Stimulated activated naive B cell treated with anti-CD40 and anti-IgM and Interleukin-4, amounts not matched to agents 10 μg/mL and 1 μg/mL and 100 μg/mL, for 72 hours (primary cell): ENCODE data around the gene SPATA13.
A peak's percentile ranks its signal among the peaks of the same experiment; 100 is the strongest.
"Not testable (repeated sequence)": the region's sequence is repeated elsewhere in the genome, so short reads cannot be mapped to it uniquely, and the experiment has no call there.

Source experiments
- ATAC-seq, 2 donors: fragments of 150-1000 bp; cut with Tn5 transposase; replicated peaks; 2 replicates each; pipeline ENCODE4 v1.10.0; 2021; ENCODE audit warnings: moderate library complexity in 1 of 2
- DNase-seq: peaks from one replicate; pipeline ENCODE4 v3.0.0; 2021
- H3K27ac Mint-ChIP-seq: one replicate; pipeline ENCODE4 v1.8.0; 2022; ENCODE audit warnings: mild to moderate bottlenecking, mixed read lengths
- H3K27me3 Mint-ChIP-seq, 2 donors: one replicate each; pipeline ENCODE4 v1.8.0; 2022; ENCODE audit warnings: mixed read lengths in 2 of 2
- H3K36me3 Mint-ChIP-seq, 2 donors: one replicate each; pipeline ENCODE4 v1.8.0; 2022; ENCODE audit warnings: mixed read lengths in 2 of 2, mild to moderate bottlenecking in 1 of 2
- H3K4me1 Mint-ChIP-seq, 2 donors: one replicate each; pipeline ENCODE4 v1.8.0; 2022; ENCODE audit warnings: mixed read lengths in 2 of 2, mild to moderate bottlenecking in 1 of 2
- H3K4me3 Mint-ChIP-seq, 2 donors: one replicate each; pipeline ENCODE4 v1.8.0; 2022; ENCODE audit warnings: mild to moderate bottlenecking in 2 of 2, mixed read lengths in 2 of 2, moderate library complexity in 1 of 2
- H3K9me3 Mint-ChIP-seq, 2 donors: one replicate each; pipeline ENCODE4 v1.8.0; 2022; ENCODE audit warnings: mixed read lengths in 2 of 2, mild to moderate bottlenecking in 1 of 2

SPATA13 gene

GRCh38 chr13:24207841-24208667, 47.5 kb downstream of the SPATA13 start:
- H3K9me3 Mint-ChIP-seq: peaks cover 0 to 3% of the 10 kb centered on the region in 2 donors
- H3K27me3 Mint-ChIP-seq: peaks cover 18 to 20% of the 10 kb centered on the region in 2 donors
- no peaks in the 10 kb centered on the region for H3K36me3 Mint-ChIP-seq

GRCh38 chr13:24209138-24209537, 48.6 kb downstream of the SPATA13 start:
- Mint-ChIP-seq H3K27ac (no peak overlapping the region), H3K27me3 (peaks cover 17 to 20% of the 10 kb centered on the region in 2 donors), H3K4me1 (peaks cover 14% of the 10 kb centered on the region in 2 donors), H3K36me3 (no peaks in the 10 kb centered on the region), H3K4me3 (no peak overlapping the region), H3K9me3 (peaks cover 0 to 3% of the 10 kb centered on the region in 2 donors)
- ATAC-seq (no peak), DNase-seq (no peak)

More at GRCh38 chr13:24207841-24208667, 47.5 kb downstream of the SPATA13 start:
- Mint-ChIP-seq H3K27ac (no peak overlapping the region), H3K4me1 (peaks cover 17 to 20% of the 10 kb centered on the region in 2 donors), H3K4me3 (no peak overlapping the region)
- ATAC-seq: no peak
- DNase-seq: no peak

GRCh38 chr13:24212254-24212653, 51.7 kb downstream of the SPATA13 start:
- Mint-ChIP-seq H3K4me3 (no peak overlapping the region), H3K4me1 (peaks cover 27 to 39% of the 10 kb centered on the region in 2 donors), H3K9me3 (peaks cover 0 to 3% of the 10 kb centered on the region in 2 donors), H3K27ac (no peak overlapping the region), H3K27me3 (peaks cover 3 to 5% of the 10 kb centered on the region in 2 donors), H3K36me3 (no peaks in the 10 kb centered on the region)
- DNase-seq (no peak), ATAC-seq (no peak)

GRCh38 chr13:24212674-24213073, 52.2 kb downstream of the SPATA13 start:
- Mint-ChIP-seq H3K27ac (no peak overlapping the region), H3K27me3 (peaks cover 3 to 5% of the 10 kb centered on the region in 2 donors), H3K9me3 (peaks cover 0 to 3% of the 10 kb centered on the region in 2 donors), H3K36me3 (no peaks in the 10 kb centered on the region), H3K4me3 (peak overlapping the region in 1 of 2 donors; percentile 39), H3K4me1 (peaks cover 30 to 43% of the 10 kb centered on the region in 2 donors)
- DNase-seq (no peak), ATAC-seq (no peak)

- DNase-seq: no peak
- Mint-ChIP-seq H3K27ac (no peak overlapping the region), H3K9me3 (peaks cover 0 to 3% of the 10 kb centered on the region in 2 donors), H3K4me3 (no peak overlapping the region), H3K36me3 (no peaks in the 10 kb centered on the region), H3K27me3 (peaks cover 3 to 5% of the 10 kb centered on the region in 2 donors), H3K4me1 (peaks cover 30 to 47% of the 10 kb centered on the region in 2 donors)
- ATAC-seq: no peak
Observed at GRCh38 chr13:24213932-24214331, 53.4 kb downstream of the SPATA13 start.

- peak; percentile 83 to 84 for ATAC-seq
- peak; percentile 32 for DNase-seq
- Mint-ChIP-seq H3K27me3 (peaks cover 3 to 5% of the 10 kb centered on the region in 2 donors), H3K36me3 (no peaks in the 10 kb centered on the region), H3K27ac (peak overlapping the region; percentile 60), H3K9me3 (peaks cover 0 to 1% of the 10 kb centered on the region in 2 donors), H3K4me1 (peaks cover 30 to 47% of the 10 kb centered on the region in 2 donors), H3K4me3 (peak overlapping the region in 1 of 2 donors; percentile 42)
Observed at GRCh38 chr13:24214528-24214927, 54.0 kb downstream of the SPATA13 start.

GRCh38 chr13:24215126-24215525, 54.6 kb downstream of the SPATA13 start:
- Mint-ChIP-seq H3K27ac (peak overlapping the region; percentile 60), H3K27me3 (peaks cover 3 to 5% of the 10 kb centered on the region in 2 donors), H3K4me3 (peak overlapping the region in 1 of 2 donors; percentile 42), H3K4me1 (peaks cover 32 to 51% of the 10 kb centered on the region in 2 donors), H3K9me3 (no peaks in the 10 kb centered on the region), H3K36me3 (no peaks in the 10 kb centered on the region)
- DNase-seq (no peak), ATAC-seq (peak; percentile 87 to 88)

- ATAC-seq: no peak
- H3K27me3 Mint-ChIP-seq: peaks cover 3 to 5% of the 10 kb centered on the region in 2 donors
- no peak overlapping the region for H3K4me3 Mint-ChIP-seq
- no peaks in the 10 kb centered on the region for H3K36me3 Mint-ChIP-seq
- H3K27ac Mint-ChIP-seq: peak overlapping the region; percentile 69
- no peaks in the 10 kb centered on the region for H3K9me3 Mint-ChIP-seq
- DNase-seq: no peak
- peaks cover 32 to 52% of the 10 kb centered on the region in 2 donors for H3K4me1 Mint-ChIP-seq
Observed at GRCh38 chr13:24215732-24216131, 55.2 kb downstream of the SPATA13 start.

GRCh38 chr13:24216176-24216575, 55.7 kb downstream of the SPATA13 start:
- H3K36me3 Mint-ChIP-seq: no peaks in the 10 kb centered on the region
- H3K4me1 Mint-ChIP-seq: peaks cover 32 to 52% of the 10 kb centered on the region in 2 donors
- H3K27me3 Mint-ChIP-seq: peaks cover 3 to 5% of the 10 kb centered on the region in 2 donors
- no peak overlapping the region for H3K27ac Mint-ChIP-seq
- H3K9me3 Mint-ChIP-seq: no peaks in the 10 kb centered on the region
- no peak overlapping the region for H3K4me3 Mint-ChIP-seq
- ATAC-seq (no peak), DNase-seq (no peak)

- H3K27ac Mint-ChIP-seq, H3K27me3 Mint-ChIP-seq, H3K9me3 Mint-ChIP-seq, H3K36me3 Mint-ChIP-seq, ATAC-seq, DNase-seq, H3K4me3 Mint-ChIP-seq: not testable (repeated sequence)
- H3K4me1 Mint-ChIP-seq: peaks cover 32 to 52% of the 10 kb centered on the region in 2 donors
Observed at GRCh38 chr13:24216779-24217178, 56.3 kb downstream of the SPATA13 start.

GRCh38 chr13:24217601-24218281, 57.2 kb downstream of the SPATA13 start:
- H3K27me3 Mint-ChIP-seq: peaks cover 3 to 4% of the 10 kb centered on the region in 2 donors
- no peaks in the 10 kb centered on the region for H3K36me3 Mint-ChIP-seq
- H3K4me1 Mint-ChIP-seq: peaks cover 32 to 51% of the 10 kb centered on the region in 2 donors
- no peak overlapping the region for H3K4me3 Mint-ChIP-seq
- no peak for ATAC-seq
- DNase-seq: no peak
- H3K9me3 Mint-ChIP-seq: no peaks in the 10 kb centered on the region
- no peak overlapping the region for H3K27ac Mint-ChIP-seq

- no peaks in the 10 kb centered on the region for H3K9me3 Mint-ChIP-seq
Observed at GRCh38 chr13:24218338-24218737, 57.8 kb downstream of the SPATA13 start.

GRCh38 chr13:24218977-24219376, 58.5 kb downstream of the SPATA13 start:
- Mint-ChIP-seq H3K27me3 (no peaks in the 10 kb centered on the region), H3K36me3 (no peaks in the 10 kb centered on the region), H3K9me3 (no peaks in the 10 kb centered on the region), H3K4me1 (peaks cover 28 to 50% of the 10 kb centered on the region in 2 donors), H3K27ac (no peak overlapping the region), H3K4me3 (no peak overlapping the region)
- DNase-seq (no peak), ATAC-seq (no peak)

More at GRCh38 chr13:24218338-24218737, 57.8 kb downstream of the SPATA13 start:
- peaks cover 29 to 47% of the 10 kb centered on the region in 2 donors for H3K4me1 Mint-ChIP-seq
- H3K27ac Mint-ChIP-seq: no peak overlapping the region
- no peaks in the 10 kb centered on the region for H3K36me3 Mint-ChIP-seq
- no peak for ATAC-seq
- DNase-seq: no peak
- H3K27me3 Mint-ChIP-seq: no peaks in the 10 kb centered on the region
- no peak overlapping the region for H3K4me3 Mint-ChIP-seq

- peaks cover 24 to 50% of the 10 kb centered on the region in 2 donors for H3K4me1 Mint-ChIP-seq
- peak; percentile 38 for DNase-seq
- H3K36me3 Mint-ChIP-seq: no peaks in the 10 kb centered on the region
Observed at GRCh38 chr13:24220086-24220703, 59.7 kb downstream of the SPATA13 start.

More at GRCh38 chr13:24220086-24220703, 59.7 kb downstream of the SPATA13 start:
- peak; percentile 73 to 75 for ATAC-seq
- Mint-ChIP-seq H3K9me3 (no peaks in the 10 kb centered on the region), H3K27me3 (no peaks in the 10 kb centered on the region), H3K27ac (no peak overlapping the region), H3K4me3 (no peak overlapping the region)
